ENCODE results near the gene MINDY4.

DNA sequence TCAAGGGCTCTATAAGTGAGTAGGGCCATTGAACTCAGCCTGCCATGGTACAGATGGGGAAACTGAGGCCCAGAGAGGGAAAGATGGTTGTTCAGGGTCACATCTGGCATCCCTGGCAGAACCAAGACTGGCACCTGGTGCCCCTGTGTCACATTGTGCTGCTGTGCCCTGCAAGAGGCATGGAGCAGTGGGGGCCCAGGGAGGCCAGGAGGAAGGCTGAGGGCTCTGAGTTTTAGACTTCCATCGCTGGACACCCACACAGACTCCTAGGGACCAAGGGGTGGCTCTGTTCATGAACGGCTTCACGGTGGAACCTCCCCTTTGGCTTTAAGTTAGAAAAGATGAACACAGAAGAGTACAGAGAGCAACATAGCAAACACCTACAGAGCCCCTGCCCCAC is 73.7 kb downstream of the MINDY4 start:
- TF ChIP-seq, protein P1, sequence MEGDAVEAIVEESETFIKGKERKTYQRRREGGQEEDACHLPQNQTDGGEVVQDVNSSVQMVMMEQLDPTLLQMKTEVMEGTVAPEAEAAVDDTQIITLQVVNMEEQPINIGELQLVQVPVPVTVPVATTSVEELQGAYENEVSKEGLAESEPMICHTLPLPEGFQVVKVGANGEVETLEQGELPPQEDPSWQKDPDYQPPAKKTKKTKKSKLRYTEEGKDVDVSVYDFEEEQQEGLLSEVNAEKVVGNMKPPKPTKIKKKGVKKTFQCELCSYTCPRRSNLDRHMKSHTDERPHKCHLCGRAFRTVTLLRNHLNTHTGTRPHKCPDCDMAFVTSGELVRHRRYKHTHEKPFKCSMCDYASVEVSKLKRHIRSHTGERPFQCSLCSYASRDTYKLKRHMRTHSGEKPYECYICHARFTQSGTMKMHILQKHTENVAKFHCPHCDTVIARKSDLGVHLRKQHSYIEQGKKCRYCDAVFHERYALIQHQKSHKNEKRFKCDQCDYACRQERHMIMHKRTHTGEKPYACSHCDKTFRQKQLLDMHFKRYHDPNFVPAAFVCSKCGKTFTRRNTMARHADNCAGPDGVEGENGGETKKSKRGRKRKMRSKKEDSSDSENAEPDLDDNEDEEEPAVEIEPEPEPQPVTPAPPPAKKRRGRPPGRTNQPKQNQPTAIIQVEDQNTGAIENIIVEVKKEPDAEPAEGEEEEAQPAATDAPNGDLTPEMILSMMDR (IDR thresholded peaks at IDR 0.05; ENCODE audit: control extremely low read depth in 1 of 3, insufficient read depth in 1 of 3, low read depth in 1 of 3, low read length in 3 of 3), result no peak
- TF ChIP-seq CEBPB (IDR thresholded peaks at IDR 0.05; ENCODE audit: low read depth, low read length), result no peak
- TF ChIP-seq TAF1 (IDR thresholded peaks at IDR 0.05; ENCODE audit: low read depth, low read length), result no peak
- TF ChIP-seq HDAC6 (IDR thresholded peaks at IDR 0.05; ENCODE audit: low read depth, low read length), result no peak
- no peak for TF ChIP-seq EP300 (IDR thresholded peaks at IDR 0.05; ENCODE audit: borderline replicate concordance in 1 of 2, low read depth in 2 of 2, low read length in 2 of 2)
- TF ChIP-seq EGR1 (IDR thresholded peaks at IDR 0.05; ENCODE audit: borderline replicate concordance, low read depth, low read length), result no peak
- TF ChIP-seq EZH2 (IDR thresholded peaks at IDR 0.05; ENCODE audit: low read depth, low read length, severe bottlenecking), result no peak
- no peak for TF ChIP-seq YY1 (IDR thresholded peaks at IDR 0.05; ENCODE audit: low read depth, low read length)
- no peak for TF ChIP-seq FOSL1 (IDR thresholded peaks at IDR 0.05; ENCODE audit: insufficient read depth, low read depth, low read length)
- no peak for TF ChIP-seq KDM1A (IDR thresholded peaks at IDR 0.05; ENCODE audit: borderline replicate concordance, low read length)
- no peak for TF ChIP-seq RAD21 (IDR thresholded peaks at IDR 0.05 in 1 of 2, conservative IDR thresholded peaks at IDR 0.05 in 1 of 2; ENCODE audit: low read depth in 2 of 2, low read length in 2 of 2)

Measured in H1 (cell line).